ENCODE measurements around the gene FRMPD1. TPM values are rescaled to one million over a fixed set of nuclear protein-coding genes. Genes with fewer than 3 reads are reported as not detected.

The FRMPD1 gene
- total and polyA plus RNA-seq, 9 donors: 0.01 to 0.46 (median 0.26) TPM; not detected in 4

GRCh38 chr9:37715991-37716505, 65.3 kb downstream of the FRMPD1 start:
- H3K27me3 ChIP-seq: no peaks in the 10 kb centered on the region
- H3K4me1 ChIP-seq (ENCODE audit: insufficient read depth): no peaks in the 10 kb centered on the region
- H3K27ac ChIP-seq: no peak overlapping the region
- TF ChIP-seq EP300 (IDR thresholded peaks at IDR 0.05) (no peak), POLR2A (IDR thresholded peaks at IDR 0.05) (no peak)
- TF ChIP-seq, protein P1, sequence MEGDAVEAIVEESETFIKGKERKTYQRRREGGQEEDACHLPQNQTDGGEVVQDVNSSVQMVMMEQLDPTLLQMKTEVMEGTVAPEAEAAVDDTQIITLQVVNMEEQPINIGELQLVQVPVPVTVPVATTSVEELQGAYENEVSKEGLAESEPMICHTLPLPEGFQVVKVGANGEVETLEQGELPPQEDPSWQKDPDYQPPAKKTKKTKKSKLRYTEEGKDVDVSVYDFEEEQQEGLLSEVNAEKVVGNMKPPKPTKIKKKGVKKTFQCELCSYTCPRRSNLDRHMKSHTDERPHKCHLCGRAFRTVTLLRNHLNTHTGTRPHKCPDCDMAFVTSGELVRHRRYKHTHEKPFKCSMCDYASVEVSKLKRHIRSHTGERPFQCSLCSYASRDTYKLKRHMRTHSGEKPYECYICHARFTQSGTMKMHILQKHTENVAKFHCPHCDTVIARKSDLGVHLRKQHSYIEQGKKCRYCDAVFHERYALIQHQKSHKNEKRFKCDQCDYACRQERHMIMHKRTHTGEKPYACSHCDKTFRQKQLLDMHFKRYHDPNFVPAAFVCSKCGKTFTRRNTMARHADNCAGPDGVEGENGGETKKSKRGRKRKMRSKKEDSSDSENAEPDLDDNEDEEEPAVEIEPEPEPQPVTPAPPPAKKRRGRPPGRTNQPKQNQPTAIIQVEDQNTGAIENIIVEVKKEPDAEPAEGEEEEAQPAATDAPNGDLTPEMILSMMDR (IDR thresholded peaks at IDR 0.05): no peak
- H3K36me3 ChIP-seq: no peaks in the 10 kb centered on the region
- 75 to 87% (median 85%) methylated on average over 5 of the region's 5 CpGs for WGBS, 3 donors
- no peak for DNase-seq
- no peak overlapping the region for H3K4me3 ChIP-seq
- intact Hi-C loops (cut with DNase I): no loop called here
- H3K9me3 ChIP-seq: no peaks in the 10 kb centered on the region

GRCh38 chr9:37719526-37719925, 68.8 kb downstream of the FRMPD1 start:
- H3K4me3 ChIP-seq: no peak overlapping the region
- no peaks in the 10 kb centered on the region for H3K4me1 ChIP-seq (ENCODE audit: insufficient read depth)
- no peaks in the 10 kb centered on the region for H3K9me3 ChIP-seq
- DNase-seq: no peak
- TF ChIP-seq, protein P1 (IDR thresholded peaks at IDR 0.05): no peak
- TF ChIP-seq EP300 (IDR thresholded peaks at IDR 0.05) (no peak), POLR2A (IDR thresholded peaks at IDR 0.05) (no peak)
- H3K27ac ChIP-seq: no peak overlapping the region
- intact Hi-C loops (cut with DNase I): no loop called here
- 60 to 79% (median 73%) methylated on average over 2 of the region's 2 CpGs for WGBS, 3 donors
- no peaks in the 10 kb centered on the region for H3K36me3 ChIP-seq
- H3K27me3 ChIP-seq: no peaks in the 10 kb centered on the region

- Histone ChIP-seq H3K4me3 (no peak overlapping the region), H3K27ac (no peak overlapping the region), H3K27me3 (no peaks in the 10 kb centered on the region), H3K4me1 (ENCODE audit: insufficient read depth) (no peaks in the 10 kb centered on the region), H3K36me3 (no peaks in the 10 kb centered on the region), H3K9me3 (no peaks in the 10 kb centered on the region)
- WGBS, 3 donors: 88 to 92% (median 91%) methylated on average over 5 of the region's 5 CpGs
- no peak for DNase-seq
- intact Hi-C loops (cut with DNase I): no loop called here
- no peak for TF ChIP-seq POLR2A (IDR thresholded peaks at IDR 0.05)
These were observed 76.3 kb downstream of the FRMPD1 start for GRCh38 chr9:37727013-37727412.

- intact Hi-C loops (cut with DNase I): no loop called here
- Histone ChIP-seq H3K27ac (no peak overlapping the region), H3K4me3 (no peak overlapping the region), H3K27me3 (no peaks in the 10 kb centered on the region), H3K4me1 (ENCODE audit: insufficient read depth) (no peaks in the 10 kb centered on the region), H3K9me3 (no peaks in the 10 kb centered on the region), H3K36me3 (no peaks in the 10 kb centered on the region)
- no peak for DNase-seq
- TF ChIP-seq POLR2A (IDR thresholded peaks at IDR 0.05) (no peak), EP300 (IDR thresholded peaks at IDR 0.05) (no peak)
- TF ChIP-seq, protein P1 (IDR thresholded peaks at IDR 0.05): no peak
- 84 to 87% (median 84%) methylated on average over 9 of the region's 9 CpGs for WGBS, 3 donors
These were observed 78.7 kb downstream of the FRMPD1 start for GRCh38 chr9:37729499-37729898.

- Histone ChIP-seq H3K36me3 (no peaks in the 10 kb centered on the region), H3K27me3 (no peaks in the 10 kb centered on the region), H3K4me3 (no peak overlapping the region), H3K27ac (no peak overlapping the region), H3K9me3 (no peaks in the 10 kb centered on the region), H3K4me1 (ENCODE audit: insufficient read depth) (no peaks in the 10 kb centered on the region)
- WGBS, 3 donors: 60 to 64% (median 62%) methylated on average over 3 of the region's 3 CpGs
- no peak for DNase-seq
- intact Hi-C loops (cut with DNase I): no loop called here
- TF ChIP-seq EP300 (IDR thresholded peaks at IDR 0.05) (no peak), POLR2A (IDR thresholded peaks at IDR 0.05) (no peak)
- TF ChIP-seq, protein P1 (IDR thresholded peaks at IDR 0.05): no peak
These were observed 79.5 kb downstream of the FRMPD1 start for GRCh38 chr9:37730256-37730655.

All from ovary (tissue), 9 donors.